ENCODE results near the gene SARS1.

Gene SARS1

GRCh38 chr1:109197158-109198042 lies 16.3 kb upstream of the SARS1 start:
- Histone ChIP-seq H3K36me3 (ENCODE audit: control insufficient read depth, insufficient read depth, low read length) (peaks cover 8% of the 10 kb centered on the region), H3K4me3 (ENCODE audit: low read length) (no peak overlapping the region), H3K4me1 (ENCODE audit: control insufficient read depth, insufficient read depth, low read length) (peaks cover 6% of the 10 kb centered on the region), H3K9ac (ENCODE audit: low read length) (no peak overlapping the region), H3K9me3 (ENCODE audit: control insufficient read depth, low read length) (no peaks in the 10 kb centered on the region), H3K27me3 (ENCODE audit: control insufficient read depth, insufficient read depth, low read length) (no peaks in the 10 kb centered on the region)

- no peak overlapping the region for H3K9ac ChIP-seq (ENCODE audit: low read length)
- H3K36me3 ChIP-seq (ENCODE audit: control insufficient read depth, insufficient read depth, low read length): peaks cover 8% of the 10 kb centered on the region
- H3K4me3 ChIP-seq (ENCODE audit: low read length): no peak overlapping the region
- H3K9me3 ChIP-seq (ENCODE audit: control insufficient read depth, low read length): no peaks in the 10 kb centered on the region
- no peaks in the 10 kb centered on the region for H3K4me1 ChIP-seq (ENCODE audit: control insufficient read depth, insufficient read depth, low read length)
- no peaks in the 10 kb centered on the region for H3K27me3 ChIP-seq (ENCODE audit: control insufficient read depth, insufficient read depth, low read length)
Measured at GRCh38 chr1:109198043-109198695, 15.5 kb upstream of the SARS1 start.

GRCh38 chr1:109198745-109199144 lies 15.0 kb upstream of the SARS1 start:
- no peak overlapping the region for H3K4me3 ChIP-seq (ENCODE audit: low read length)

GRCh38 chr1:109199710-109200109 lies 14.0 kb upstream of the SARS1 start:
- H3K36me3 ChIP-seq (ENCODE audit: control insufficient read depth, insufficient read depth, low read length): peaks cover 4% of the 10 kb centered on the region
- no peak overlapping the region for H3K9ac ChIP-seq (ENCODE audit: low read length)
- no peaks in the 10 kb centered on the region for H3K27me3 ChIP-seq (ENCODE audit: control insufficient read depth, insufficient read depth, low read length)
- no peak overlapping the region for H3K4me3 ChIP-seq (ENCODE audit: low read length)
- no peaks in the 10 kb centered on the region for H3K9me3 ChIP-seq (ENCODE audit: control insufficient read depth, low read length)
- H3K4me1 ChIP-seq (ENCODE audit: control insufficient read depth, insufficient read depth, low read length): no peaks in the 10 kb centered on the region

More at GRCh38 chr1:109198745-109199144, 15.0 kb upstream of the SARS1 start:
- H3K9me3 ChIP-seq (ENCODE audit: control insufficient read depth, low read length): no peaks in the 10 kb centered on the region
- H3K36me3 ChIP-seq (ENCODE audit: control insufficient read depth, insufficient read depth, low read length): peaks cover 8% of the 10 kb centered on the region
- no peaks in the 10 kb centered on the region for H3K4me1 ChIP-seq (ENCODE audit: control insufficient read depth, insufficient read depth, low read length)
- no peak overlapping the region for H3K9ac ChIP-seq (ENCODE audit: low read length)
- H3K27me3 ChIP-seq (ENCODE audit: control insufficient read depth, insufficient read depth, low read length): no peaks in the 10 kb centered on the region

- Histone ChIP-seq H3K9me3 (ENCODE audit: control insufficient read depth, low read length) (no peaks in the 10 kb centered on the region), H3K9ac (ENCODE audit: low read length) (no peak overlapping the region), H3K36me3 (ENCODE audit: control insufficient read depth, insufficient read depth, low read length) (peaks cover 4% of the 10 kb centered on the region), H3K4me1 (ENCODE audit: control insufficient read depth, insufficient read depth, low read length) (no peaks in the 10 kb centered on the region), H3K27me3 (ENCODE audit: control insufficient read depth, insufficient read depth, low read length) (no peaks in the 10 kb centered on the region), H3K4me3 (ENCODE audit: low read length) (no peak overlapping the region)
Measured at GRCh38 chr1:109201123-109201703, 12.5 kb upstream of the SARS1 start.

- Histone ChIP-seq H3K9ac (ENCODE audit: low read length) (no peak overlapping the region), H3K9me3 (ENCODE audit: control insufficient read depth, low read length) (no peaks in the 10 kb centered on the region), H3K27me3 (ENCODE audit: control insufficient read depth, insufficient read depth, low read length) (no peaks in the 10 kb centered on the region), H3K4me3 (ENCODE audit: low read length) (no peak overlapping the region), H3K4me1 (ENCODE audit: control insufficient read depth, insufficient read depth, low read length) (peaks cover 5% of the 10 kb centered on the region), H3K36me3 (ENCODE audit: control insufficient read depth, insufficient read depth, low read length) (peaks cover 4% of the 10 kb centered on the region)
Measured at GRCh38 chr1:109204484-109204883, 9.2 kb upstream of the SARS1 start.

- H3K4me1 ChIP-seq (ENCODE audit: control insufficient read depth, insufficient read depth, low read length): peaks cover 10% of the 10 kb centered on the region
Measured at GRCh38 chr1:109206339-109206738, 7.4 kb upstream of the SARS1 start.

GRCh38 chr1:109207467-109208103 lies 6.1 kb upstream of the SARS1 start:
- Histone ChIP-seq H3K9ac (ENCODE audit: low read length) (no peak overlapping the region), H3K4me3 (ENCODE audit: low read length) (no peak overlapping the region), H3K9me3 (ENCODE audit: control insufficient read depth, low read length) (no peaks in the 10 kb centered on the region), H3K4me1 (ENCODE audit: control insufficient read depth, insufficient read depth, low read length) (peaks cover 10% of the 10 kb centered on the region), H3K36me3 (ENCODE audit: control insufficient read depth, insufficient read depth, low read length) (no peaks in the 10 kb centered on the region), H3K27me3 (ENCODE audit: control insufficient read depth, insufficient read depth, low read length) (no peaks in the 10 kb centered on the region)

More at GRCh38 chr1:109206339-109206738, 7.4 kb upstream of the SARS1 start:
- Histone ChIP-seq H3K9ac (ENCODE audit: low read length) (no peak overlapping the region), H3K27me3 (ENCODE audit: control insufficient read depth, insufficient read depth, low read length) (no peaks in the 10 kb centered on the region), H3K36me3 (ENCODE audit: control insufficient read depth, insufficient read depth, low read length) (no peaks in the 10 kb centered on the region), H3K9me3 (ENCODE audit: control insufficient read depth, low read length) (no peaks in the 10 kb centered on the region), H3K4me3 (ENCODE audit: low read length) (no peak overlapping the region)

GRCh38 chr1:109208394-109208793 lies 5.3 kb upstream of the SARS1 start:
- Histone ChIP-seq H3K27me3 (ENCODE audit: control insufficient read depth, insufficient read depth, low read length) (no peaks in the 10 kb centered on the region), H3K9ac (ENCODE audit: low read length) (no peak overlapping the region), H3K9me3 (ENCODE audit: control insufficient read depth, low read length) (no peaks in the 10 kb centered on the region), H3K4me3 (ENCODE audit: low read length) (no peak overlapping the region), H3K4me1 (ENCODE audit: control insufficient read depth, insufficient read depth, low read length) (peaks cover 10% of the 10 kb centered on the region), H3K36me3 (ENCODE audit: control insufficient read depth, insufficient read depth, low read length) (no peaks in the 10 kb centered on the region)

- Histone ChIP-seq H3K9ac (ENCODE audit: low read length) (peak overlapping the region; percentile 41), H3K9me3 (ENCODE audit: control insufficient read depth, low read length) (no peaks in the 10 kb centered on the region), H3K27me3 (ENCODE audit: control insufficient read depth, insufficient read depth, low read length) (no peaks in the 10 kb centered on the region), H3K4me3 (ENCODE audit: low read length) (no peak overlapping the region), H3K4me1 (ENCODE audit: control insufficient read depth, insufficient read depth, low read length) (peaks cover 10% of the 10 kb centered on the region), H3K36me3 (ENCODE audit: control insufficient read depth, insufficient read depth, low read length) (no peaks in the 10 kb centered on the region)
Measured at GRCh38 chr1:109208836-109209463, 4.8 kb upstream of the SARS1 start.

GRCh38 chr1:109210058-109210457 lies 3.7 kb upstream of the SARS1 start:
- H3K36me3 ChIP-seq (ENCODE audit: control insufficient read depth, insufficient read depth, low read length): no peaks in the 10 kb centered on the region
- no peaks in the 10 kb centered on the region for H3K9me3 ChIP-seq (ENCODE audit: control insufficient read depth, low read length)
- H3K27me3 ChIP-seq (ENCODE audit: control insufficient read depth, insufficient read depth, low read length): no peaks in the 10 kb centered on the region
- H3K9ac ChIP-seq (ENCODE audit: low read length): no peak overlapping the region
- no peak overlapping the region for H3K4me3 ChIP-seq (ENCODE audit: low read length)
- H3K4me1 ChIP-seq (ENCODE audit: control insufficient read depth, insufficient read depth, low read length): peaks cover 12% of the 10 kb centered on the region
